ENCODE results near the gene ZNF497.
"Not testable (repeated sequence)": the region's sequence is repeated elsewhere in the genome, so short reads cannot be mapped to it uniquely, and the experiment has no call there.

ZNF497 gene

DNA sequence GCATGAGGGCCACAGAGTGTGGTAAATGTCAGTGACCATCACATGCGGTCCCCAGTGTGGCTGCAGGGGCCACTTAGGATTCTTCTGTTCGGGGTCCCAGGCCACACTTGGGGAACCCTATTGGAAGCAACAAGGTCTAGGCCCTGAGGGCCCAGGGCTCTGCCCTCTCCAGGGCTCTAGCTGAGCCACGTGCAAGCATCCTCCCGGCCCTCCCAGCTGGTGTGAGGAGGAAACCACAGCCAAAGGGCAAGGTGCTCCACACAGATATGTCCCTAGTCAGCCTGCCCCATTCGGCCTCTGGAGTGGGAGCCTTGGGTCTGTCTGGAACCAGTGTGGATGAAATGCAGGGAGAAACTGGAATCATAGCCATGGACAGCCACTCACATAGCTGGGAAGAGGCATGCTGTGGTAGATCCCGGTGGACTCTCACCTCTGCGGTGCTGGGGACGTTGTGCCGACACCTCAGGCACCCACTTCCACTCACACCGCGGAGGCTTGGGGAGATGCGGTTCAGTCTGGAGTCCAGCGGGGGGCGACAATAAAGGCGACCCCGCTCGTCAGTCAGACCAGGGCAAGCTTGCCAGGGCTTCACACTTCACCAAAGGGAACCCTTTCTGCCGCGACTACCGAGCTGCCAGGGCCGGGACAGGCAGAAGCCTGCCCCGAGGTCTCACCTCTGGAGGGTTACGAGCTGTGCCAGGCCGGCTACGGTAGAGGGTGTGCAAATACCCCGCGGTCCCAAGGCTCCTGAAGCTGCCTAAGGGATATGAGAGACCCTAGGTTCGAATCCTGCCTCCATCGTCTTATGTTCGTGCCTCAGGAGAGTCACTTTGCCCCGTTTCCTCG, 4.3 kb upstream of the ZNF497 start:
- DNase-seq, result no peak

DNA sequence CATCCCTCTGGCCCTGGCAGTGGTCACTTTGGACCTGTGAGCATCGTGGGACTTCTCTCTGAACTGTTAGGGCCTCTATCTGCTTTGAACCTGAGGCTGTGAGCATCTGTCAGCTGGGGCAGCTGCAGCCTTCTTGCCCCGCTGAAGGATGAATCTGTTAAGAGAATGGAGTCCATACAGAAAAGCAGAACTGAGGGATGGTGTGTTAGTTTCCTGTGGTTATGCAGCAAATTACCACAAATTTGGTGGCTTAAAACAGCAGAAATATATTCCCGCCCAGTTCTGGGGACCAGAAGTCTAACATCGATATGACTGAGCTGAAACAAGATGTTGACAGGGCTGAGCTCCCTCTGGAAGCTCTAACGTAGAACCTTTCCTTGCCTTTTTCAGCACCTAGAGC, 1.6 kb upstream of the ZNF497 start:
- no peak for DNase-seq

DNA sequence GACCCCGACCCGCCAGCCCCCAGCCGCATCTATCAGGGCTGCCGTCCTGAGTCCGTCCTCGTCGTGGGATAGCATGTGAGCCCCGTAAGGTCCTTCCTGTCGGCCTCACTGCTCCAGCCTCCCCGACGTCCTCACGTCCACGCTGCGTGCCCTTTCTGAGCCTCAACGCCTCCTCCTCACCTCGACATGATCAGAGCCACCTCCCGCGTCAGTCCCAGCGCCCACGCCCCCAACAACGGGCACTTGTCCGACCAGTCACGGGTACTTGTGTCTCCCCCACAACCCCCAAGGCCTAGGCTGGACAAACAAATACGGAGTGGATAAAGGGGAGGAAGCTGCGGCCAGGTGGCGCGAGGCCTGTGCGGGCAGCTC, 665 bp downstream of the ZNF497 start:
- DNase-seq, result peak; percentile 69

DNA sequence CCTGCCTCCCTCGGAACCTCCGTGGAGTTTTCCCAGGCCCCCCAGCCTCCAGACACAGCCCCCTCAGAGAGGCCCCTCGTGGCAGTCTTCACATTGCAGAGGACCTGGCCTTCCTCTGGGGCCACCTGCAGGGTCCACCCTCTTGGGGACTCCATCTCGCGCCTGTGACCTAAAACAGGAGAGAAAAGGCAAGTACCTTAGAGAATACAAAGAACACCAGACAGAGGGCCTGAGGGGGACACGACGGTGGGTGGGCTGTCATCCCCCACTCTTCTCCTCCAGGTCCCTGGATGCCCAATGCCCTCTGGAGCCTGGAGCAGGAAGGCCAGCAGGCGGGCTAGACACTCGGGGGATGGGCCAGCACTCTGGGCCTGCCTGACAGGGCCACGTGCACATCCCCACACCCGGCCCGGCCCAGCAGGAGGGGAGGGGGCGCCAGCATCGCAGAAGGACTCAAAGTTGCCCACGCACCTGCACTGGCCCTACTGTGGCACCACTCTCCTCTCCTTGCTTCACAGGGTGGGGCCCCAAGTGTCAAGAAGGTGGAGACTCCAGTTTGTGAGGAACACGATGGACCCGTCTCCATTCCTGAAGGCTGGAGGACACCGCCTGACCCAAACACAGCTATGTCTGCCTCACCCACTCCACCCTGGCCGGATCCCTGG, 4.9 kb downstream of the ZNF497 start:
- no peak for DNase-seq

DNA sequence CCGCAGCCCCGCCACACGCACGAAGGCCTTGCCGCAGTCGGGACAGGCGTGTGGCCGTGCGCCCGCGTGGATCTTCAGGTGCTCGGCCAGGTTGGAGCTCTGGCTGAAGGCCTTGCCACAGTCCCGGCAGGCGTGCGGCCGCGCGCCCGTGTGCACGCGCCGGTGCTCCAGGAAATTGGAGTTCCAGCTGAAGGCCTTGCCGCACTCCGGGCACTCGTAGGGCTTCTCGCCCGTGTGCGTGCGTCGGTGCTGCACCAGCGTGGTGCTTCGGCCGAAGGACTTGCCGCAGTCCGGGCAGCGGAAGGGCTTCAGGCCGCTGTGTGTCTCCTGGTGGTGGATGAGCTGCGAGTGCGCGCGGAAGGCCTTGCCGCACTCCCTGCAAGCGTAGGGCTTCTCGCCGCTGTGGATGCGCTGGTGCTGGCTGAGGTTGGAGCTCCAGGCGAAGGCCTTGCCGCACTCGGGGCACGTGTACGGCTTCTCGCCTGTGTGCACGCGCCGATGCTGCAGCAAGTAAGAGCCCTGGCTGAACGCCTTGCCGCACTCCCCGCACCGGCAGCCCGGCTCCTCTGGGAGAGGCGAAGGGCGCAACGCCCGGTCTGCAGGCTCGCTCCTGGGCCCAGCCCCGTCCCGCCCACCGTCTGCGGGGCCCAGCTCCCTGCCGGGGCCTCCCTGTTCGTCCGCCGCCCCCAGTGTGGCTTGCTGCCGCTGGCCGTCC, 5.6 kb downstream of the ZNF497 start:
- no peak for DNase-seq

DNA sequence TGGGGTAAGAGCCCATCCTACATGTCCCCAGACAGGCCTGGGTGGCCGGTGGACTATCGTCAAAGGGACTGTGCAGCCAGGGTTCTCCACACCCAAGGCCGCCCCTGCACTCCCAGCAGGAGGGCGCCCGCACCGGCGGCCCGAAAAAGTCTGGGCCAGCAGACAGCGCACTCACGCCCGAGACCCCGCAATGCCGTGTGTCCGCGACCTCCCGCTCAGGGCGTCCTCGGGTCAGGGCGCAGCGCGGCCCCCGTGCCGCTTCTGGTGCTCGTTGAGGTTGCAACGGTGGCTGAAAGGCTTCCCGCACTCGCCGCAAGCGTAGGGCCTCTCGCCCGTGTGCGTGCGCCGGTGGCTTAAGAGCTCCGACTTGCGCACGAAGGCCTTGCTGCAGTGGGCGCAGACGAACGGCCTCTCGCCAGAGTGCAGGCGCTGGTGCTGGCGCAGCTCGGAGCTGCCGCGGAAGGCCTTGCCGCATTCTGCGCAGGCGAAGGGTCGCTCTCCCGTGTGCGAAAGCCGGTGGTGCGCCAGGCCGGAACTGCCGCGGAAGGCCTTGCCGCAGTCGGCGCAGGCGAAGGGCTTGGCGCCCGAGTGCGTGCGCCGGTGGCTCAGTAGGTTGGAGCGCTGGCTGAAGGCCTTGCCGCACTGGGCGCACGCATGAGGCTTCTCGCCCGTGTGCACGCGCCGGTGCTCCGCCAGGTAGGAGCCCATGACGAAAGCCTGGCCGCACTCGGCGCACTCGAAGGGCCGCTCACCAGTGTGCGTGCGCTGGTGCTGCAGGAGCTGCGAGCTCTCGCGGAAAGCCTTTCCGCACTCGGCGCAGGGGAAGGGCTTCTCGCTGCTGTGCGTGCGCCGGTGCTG, 6.4 kb downstream of the ZNF497 start:
- DNase-seq, result no peak

DNA sequence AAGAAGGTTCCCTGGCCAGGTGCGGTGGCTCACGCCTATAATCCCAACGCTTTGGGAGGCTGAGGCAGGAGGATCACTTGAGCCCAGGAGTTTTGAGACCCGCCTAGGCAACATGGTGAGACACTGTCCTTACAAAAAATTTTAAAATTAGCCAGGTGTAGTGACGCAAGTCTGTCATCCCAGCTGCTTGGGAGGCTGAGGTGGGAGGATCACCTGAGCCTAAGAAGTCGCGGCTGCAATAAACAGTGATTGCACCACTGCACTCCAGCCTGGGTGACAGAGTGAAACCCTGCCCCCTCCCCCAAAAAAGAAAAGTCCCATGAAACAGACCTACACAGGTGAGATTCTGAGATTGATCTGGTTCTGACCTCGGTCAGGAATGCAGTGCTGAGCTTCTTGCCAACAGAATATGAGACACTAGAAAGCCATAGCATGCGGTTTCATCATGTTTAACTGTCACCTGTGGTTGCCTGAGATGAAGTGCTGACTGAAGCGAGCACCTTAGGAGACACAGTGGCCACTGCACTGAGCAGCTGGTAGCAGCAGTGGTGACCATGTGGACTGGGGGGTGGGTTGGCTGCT, 7.2 kb downstream of the ZNF497 start:
- DNase-seq, result no peak

DNA sequence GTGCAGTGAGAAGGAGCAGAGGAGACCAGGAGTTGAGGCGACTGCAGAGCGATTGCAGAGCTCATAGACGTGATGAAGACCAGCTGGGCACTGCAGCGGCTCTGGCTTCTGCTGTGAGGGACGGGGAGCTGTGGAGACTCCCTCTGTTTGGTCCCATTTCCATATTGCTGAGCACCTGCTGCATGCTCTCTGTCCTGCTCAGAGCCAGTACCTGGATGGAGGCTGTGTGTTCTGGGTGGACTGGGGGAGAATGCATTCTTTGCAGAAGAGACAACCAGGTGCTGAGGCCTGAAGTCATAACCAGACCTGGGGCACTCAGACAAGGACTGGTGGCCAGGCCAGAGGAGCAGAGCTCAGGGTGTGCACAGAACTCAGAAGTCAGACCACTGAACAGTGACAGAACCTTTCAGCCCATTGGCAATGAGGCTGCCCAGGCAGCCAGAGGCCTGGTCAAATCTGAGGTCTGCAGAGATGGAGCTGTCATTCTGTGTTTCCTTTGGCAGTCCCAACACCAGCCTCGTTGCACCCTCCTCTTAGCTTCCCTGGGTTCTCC, 8.0 kb downstream of the ZNF497 start:
- no peak for DNase-seq

DNA sequence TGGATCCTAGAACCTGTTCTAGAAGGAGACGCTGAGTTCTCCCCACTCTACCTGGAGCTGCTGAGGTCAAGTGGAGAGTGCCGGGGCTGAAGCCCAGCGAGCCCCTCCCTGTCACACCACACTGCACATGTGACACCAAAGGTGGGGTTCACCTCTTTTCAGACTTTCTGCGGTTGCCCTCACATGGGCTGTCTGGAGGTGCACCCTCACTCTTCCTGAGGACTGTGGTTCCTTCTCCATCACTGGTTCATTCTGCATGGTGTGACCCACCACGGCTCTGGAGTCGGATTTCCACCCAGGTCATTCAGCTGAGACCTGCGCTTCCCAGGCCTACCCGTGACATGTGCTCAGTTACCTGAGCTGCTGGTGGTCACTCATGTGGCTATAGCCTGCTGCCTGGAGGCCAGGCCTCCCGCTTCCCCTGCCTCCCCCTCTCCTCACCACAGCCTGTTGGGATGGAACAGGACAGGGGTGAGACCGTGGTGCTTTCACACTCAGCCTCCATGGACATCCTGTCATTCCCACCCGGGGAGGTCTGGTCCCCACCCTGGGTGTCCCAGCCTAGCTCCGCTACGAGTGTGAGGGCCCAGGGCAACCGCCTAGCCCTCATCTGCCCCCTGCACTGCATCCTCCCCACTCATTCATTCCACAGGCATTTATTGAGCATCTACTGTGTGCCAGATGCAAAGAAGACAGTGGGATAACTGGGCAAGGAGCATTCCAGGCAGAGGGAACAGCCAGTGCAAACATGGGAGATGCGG, 8.7 kb downstream of the ZNF497 start:
- DNase-seq, result no peak

DNA sequence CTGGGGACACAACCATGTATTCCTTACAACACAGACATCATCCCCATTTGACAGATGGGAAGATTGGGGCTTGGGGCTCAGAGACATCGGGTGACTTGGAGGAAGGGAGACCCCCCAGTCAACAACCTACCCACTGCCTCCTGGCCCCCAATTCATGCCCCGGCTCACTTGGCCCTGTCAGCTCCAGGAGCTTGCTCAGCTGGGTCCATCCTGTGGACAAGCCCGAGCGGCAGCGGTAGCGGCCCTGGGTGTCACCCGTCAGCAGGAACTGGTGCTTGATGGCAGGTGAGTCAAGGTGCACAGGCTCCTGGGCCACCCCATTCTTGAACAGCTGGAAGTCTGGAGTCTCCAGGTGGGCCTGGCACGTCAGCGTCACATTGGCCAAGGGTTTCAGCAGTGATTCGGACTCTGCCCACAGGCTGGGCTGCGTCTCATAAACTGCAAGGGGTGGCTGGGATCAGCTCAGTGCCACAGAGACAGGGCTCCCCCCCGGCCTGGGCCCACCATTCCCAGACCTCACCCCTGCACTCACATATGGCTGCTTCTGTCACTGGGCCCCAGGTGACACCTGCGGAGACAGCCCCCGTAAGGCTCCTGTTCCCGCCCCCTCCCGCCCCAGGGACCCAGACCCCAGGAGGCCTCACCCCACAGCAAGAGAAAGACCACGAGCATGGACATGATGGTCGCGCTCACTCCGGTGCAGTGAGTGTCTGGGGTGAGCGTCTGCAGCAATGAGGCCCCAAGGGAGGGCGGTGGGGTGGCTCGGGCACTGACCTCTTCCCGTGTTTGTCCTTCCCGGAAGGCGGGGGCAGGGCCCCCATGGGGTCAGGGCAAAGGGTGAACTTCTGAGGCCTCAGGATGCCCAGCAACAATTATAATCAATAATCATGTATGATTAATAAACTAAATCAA, 9.5 kb downstream of the ZNF497 start, which contains the start of gene A1BG:
Gene A1BG (minus strand): TSS at position 733 of the 912 bp plus-strand sequence. CDS start 55 bp downstream, at position 678.
- DNase-seq, result no peak

DNA sequence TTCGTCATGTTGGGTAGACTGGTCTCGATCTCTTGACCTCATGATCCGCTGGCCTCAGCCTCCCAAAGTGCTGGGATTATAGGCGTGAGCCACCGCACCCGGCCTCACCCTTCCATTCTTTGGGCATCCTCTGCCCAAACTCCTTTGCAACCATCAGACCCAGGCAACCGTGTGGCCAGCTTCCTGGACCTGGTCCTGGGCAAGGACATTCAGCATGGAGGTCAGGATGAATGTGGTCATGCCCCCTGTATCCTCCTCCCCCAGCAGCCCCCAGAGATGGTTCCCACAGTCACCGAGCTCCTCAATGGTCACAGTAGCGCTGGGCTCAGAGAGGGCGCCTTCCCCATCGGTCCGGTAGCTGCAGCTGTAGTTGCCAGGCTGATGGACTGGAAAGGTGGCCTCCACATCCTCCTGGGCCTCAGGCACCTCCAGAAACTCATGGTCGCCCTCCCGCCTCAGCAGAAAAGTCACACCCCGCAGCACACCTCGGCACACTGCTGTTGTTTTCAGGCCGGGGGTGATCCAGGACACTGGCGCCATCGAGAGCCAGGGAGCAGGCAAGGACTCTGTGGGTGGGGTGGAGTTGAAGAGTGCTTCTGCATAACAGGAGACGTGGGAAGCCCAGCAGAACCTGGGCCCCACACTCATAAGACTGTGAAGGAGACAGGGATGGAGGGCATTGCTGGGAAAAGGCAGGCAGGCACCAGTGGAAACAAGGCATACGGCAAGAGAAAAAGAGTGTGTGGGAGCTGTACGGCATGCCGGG, 10.4 kb downstream of the ZNF497 start:
- no peak for DNase-seq

DNA sequence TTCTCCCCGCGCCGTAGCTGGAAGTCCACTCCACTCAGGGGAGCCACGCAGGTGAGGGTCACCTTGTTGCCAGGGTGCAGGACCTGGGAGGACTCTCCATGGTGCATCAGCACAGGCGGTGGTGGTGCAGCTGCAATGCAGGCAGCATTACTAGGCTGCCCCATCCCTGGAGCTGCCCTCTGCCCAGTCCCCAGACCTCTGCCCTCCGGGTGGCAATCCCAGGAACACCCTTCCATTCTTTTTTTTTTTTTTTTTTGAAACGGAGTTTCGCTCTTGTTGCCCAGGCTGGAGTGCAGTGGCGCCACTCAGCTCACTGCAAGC, 11.0 kb downstream of the ZNF497 start:
- no peak for DNase-seq

DNA sequence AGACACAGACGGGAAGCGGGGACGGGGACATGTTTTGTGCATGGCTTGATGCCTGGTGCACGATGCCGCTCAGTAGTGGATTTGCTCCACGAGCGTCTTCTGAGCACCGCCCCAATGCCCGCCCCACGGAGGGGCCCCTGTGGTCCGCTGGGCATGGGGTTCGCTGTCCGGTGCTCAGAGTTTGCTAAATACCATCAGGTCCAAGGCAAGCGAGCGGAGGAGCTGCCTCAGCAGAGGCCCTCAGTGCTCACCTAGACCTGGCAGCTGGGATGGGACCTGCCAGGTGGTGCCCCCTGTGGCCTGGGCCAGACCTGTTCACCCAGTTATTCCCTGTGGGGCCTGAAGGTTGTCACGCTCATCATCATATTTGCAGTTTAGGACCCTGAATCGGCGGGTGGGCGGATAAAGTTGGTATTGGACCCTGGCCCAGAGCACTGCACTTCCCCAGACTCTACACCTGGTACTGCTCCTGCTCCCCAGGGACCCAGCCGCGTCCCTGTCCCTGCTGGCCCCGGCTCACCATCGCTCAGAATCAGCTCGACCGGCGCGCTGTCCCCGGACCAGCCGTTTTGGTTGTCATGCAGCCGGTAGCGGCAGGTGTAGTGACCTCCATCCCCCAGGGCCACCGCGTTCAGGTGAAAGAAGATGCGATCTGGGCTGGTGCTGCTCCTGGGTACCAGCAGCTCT, 11.5 kb downstream of the ZNF497 start:
- no peak for DNase-seq

DNA sequence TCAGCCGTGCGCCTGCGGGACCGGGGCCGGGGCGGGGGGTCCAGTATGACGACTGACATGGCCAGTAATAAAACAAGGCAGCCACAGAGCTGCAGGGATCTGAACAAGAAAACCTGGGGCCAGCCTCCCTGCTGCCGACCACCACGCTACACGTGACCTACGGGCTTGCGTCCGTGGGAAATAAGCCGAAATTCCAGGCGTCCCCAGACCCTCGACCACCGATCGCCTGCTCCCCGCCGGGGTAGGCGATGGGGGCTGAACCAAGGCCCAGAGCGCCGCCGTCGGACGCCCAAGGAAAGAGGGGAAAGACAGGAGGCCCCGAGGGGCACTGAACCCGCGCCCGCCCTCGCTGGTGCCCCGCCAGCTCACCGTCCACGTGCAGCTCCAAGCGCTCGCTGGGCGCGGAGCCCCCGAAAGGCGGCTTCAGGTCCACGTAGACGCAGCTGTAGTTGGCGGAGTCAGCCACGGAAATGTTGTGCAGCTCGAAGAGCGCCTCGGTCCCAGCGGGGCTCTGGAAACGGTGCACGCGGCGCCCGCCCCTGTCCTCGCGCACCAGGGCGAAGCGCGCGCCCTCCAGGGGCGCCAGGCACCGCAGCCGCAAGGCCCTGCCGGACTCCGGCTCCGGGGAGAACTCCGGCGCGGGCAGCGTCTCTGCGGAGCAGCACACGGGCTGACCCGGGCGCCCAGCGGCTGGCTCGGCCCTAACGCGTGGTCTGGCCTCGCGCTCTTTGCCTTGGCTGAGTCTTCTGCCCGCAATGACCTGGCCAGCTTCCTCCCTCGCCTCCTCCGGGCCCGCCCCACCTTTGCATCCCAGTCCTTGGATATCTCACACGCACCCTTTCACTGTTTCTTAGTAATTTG, 12.3 kb downstream of the ZNF497 start:
- DNase-seq, result no peak

DNA sequence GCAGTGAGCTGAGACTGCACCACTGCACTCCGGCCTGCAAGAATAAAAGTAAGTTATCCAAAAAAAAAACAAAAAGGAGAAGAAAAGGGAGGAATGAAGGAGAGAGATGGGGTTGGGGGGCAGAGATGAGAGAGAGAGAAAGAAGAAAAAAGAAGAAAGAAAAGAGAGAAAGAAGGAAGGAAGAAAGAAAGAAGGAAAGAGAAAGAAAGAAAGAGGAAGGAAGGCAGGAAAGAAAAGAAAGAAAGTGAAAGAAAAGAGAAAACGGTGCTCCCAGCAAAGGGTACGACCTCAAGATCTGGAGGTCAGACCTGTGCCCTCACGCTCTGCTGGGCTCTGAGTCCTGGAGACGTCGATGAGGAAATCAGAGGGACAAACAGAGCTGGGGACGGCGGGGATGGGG, 13.0 kb downstream of the ZNF497 start:
- no peak for DNase-seq

DNA sequence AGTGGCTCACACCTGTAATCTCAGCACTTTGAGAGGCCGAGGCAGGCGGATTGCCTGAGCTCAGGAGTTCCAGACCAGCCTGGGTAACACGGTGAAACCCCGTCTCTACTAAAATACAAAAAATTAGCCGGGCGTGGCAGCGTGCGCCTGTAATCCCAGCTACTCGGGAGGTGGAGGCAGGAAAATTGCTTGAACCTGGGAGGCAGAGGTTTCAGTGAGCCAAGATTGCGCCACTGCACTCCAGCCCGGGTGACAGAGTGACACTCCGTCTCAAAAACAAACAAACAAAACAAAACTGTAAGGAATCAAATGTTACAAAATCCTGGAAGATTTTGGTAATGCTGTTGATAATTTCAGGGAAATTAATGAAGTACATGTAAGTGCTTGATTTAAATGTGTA, 14.5 kb downstream of the ZNF497 start:
- not testable (repeated sequence) for DNase-seq

DNA sequence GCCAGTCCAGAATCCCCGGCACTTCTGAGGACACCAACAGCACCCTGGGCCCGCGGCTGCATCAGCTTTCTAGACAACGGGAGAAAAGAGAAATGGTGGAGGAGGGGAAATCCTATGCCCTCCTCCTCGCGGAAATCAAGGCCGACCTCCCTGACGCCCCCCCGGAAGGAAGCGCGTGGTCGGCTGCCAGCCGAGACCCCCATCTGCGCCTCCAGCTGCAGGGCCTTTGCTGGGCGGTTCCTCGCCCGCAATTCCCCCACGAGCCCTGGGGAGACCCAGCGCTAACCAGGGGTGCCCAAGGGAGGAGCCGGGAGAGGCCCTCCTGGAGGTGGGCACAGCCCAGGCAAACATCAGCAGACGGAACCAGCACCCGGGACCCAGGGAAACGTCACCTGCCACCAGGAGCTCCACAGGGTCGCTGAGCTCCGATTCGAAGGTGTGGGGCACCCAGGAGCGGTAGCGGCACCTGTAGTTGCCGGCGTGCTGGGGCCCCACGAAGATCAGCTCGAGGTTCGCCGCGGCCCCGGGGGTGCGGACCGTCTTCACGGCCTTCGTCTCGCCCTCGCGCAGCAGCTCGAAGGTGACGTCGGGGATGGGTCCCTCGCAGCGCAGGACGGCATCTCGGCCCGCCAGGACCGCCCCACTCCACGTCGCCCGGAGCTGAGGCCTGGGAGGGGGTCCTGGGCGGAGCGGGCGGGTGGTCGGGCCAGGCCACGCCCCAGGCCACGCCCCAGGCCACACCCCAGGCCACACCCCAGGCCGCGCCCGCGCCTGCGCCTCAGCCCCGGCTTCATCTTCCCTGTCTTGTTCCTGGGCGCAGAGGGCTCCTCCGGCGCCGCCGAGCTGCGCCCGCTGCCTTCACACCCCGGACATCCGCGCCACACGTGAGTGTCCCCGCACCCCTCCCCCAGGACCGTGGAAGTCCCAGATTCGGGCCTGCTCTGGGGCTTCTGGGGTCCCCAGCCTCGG, 15.3 kb downstream of the ZNF497 start:
- DNase-seq, result peak; percentile 87

All from NCI-H82 (cell line).